Measurements from ENCODE around the gene ZNF362.
A peak's percentile ranks its signal among the peaks of the same experiment; 100 is the strongest.

ZNF362 gene, protein sequence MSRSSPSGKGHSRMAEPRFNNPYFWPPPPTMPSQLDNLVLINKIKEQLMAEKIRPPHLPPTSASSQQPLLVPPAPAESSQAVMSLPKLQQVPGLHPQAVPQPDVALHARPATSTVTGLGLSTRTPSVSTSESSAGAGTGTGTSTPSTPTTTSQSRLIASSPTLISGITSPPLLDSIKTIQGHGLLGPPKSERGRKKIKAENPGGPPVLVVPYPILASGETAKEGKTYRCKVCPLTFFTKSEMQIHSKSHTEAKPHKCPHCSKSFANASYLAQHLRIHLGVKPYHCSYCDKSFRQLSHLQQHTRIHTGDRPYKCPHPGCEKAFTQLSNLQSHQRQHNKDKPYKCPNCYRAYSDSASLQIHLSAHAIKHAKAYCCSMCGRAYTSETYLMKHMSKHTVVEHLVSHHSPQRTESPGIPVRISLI

DNA sequence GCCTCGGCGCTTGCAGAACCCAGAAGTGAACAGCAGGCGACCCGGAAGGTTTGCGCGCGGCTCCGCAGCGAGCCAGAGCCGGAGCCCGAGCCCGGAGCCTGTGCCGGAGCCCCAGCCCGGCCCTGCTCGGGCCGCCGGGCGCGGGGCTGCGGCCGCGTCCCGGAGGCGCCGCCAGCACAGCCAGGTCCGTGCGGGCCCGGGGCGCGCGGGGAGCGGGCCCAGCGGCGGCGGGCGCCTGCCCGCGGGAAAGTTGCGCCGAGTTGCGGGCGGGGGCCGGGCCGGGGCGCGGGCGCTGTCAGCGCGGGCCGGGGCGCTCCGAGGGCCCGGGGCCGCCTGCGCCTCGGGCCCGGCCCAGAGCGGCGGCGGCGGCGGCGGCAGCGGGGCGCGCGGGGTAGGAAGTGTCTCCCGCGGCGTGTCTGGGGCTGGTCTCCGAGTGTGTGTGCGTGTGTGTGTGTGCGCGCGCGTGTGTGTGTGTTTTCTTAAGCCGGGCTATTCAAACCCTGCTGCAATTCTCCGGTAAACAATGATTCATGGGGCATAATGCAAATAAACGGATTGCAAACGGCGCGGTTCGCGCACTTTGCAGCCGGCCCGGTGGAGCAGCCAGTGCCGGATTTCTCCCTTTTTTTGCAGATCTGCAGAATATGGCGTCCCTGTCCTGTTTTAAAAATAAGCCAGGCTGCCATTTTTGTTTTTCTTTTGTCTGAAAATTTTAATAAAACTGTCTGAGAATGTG is at the start of gene ZNF362:
Gene ZNF362 (plus strand): TSS at position 22 of the 736 bp plus-strand sequence. CDS start 14,083 bp downstream, outside the sequence.
- no peaks in the 10 kb centered on the region for H3K9me3 ChIP-seq (ENCODE audit: control insufficient read depth, insufficient read depth, low read length)
- H3K9ac ChIP-seq (ENCODE audit: low read depth, low read length): peak within 1 kb of the TSS; percentile 79
- peaks cover 6% of the 10 kb centered on the region for H3K4me1 ChIP-seq (ENCODE audit: control insufficient read depth, insufficient read depth, low read length)
- H3K4me3 ChIP-seq (ENCODE audit: low read depth, low read length): peak within 1 kb of the TSS; percentile 68
- H3K36me3 ChIP-seq (ENCODE audit: control insufficient read depth, insufficient read depth, low read length): no peaks in the 10 kb centered on the region
- H3K27me3 ChIP-seq (ENCODE audit: control insufficient read depth, insufficient read depth, low read length): peaks cover 15% of the 10 kb centered on the region

DNA sequence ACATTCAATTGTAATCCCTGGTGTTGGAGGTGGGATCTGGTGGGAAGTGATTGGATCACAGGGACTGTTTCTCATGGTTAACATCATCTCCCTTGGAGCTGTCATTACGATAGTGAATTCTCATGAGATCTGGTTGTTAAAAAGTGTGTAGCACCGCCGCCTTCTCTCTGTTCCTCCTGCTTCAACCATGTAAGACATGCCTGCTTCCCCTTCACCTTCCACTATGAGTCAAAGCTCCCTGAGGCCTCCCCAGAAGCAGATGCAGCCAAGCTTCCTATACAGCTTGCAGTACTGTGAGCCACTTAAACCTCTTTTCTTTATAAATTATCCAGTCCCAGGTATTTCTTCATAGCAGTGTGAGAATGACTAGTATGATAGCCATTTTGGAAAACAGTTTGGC is 44.3 kb upstream of the ZNF362 start:
- Histone ChIP-seq H3K36me3 (ENCODE audit: control insufficient read depth, insufficient read depth, low read length) (no peaks in the 10 kb centered on the region), H3K9me3 (ENCODE audit: control insufficient read depth, insufficient read depth, low read length) (no peaks in the 10 kb centered on the region), H3K4me3 (ENCODE audit: low read depth, low read length) (no peak overlapping the region), H3K4me1 (ENCODE audit: control insufficient read depth, insufficient read depth, low read length) (no peaks in the 10 kb centered on the region), H3K9ac (ENCODE audit: low read depth, low read length) (no peak overlapping the region), H3K27me3 (ENCODE audit: control insufficient read depth, insufficient read depth, low read length) (no peaks in the 10 kb centered on the region)

DNA sequence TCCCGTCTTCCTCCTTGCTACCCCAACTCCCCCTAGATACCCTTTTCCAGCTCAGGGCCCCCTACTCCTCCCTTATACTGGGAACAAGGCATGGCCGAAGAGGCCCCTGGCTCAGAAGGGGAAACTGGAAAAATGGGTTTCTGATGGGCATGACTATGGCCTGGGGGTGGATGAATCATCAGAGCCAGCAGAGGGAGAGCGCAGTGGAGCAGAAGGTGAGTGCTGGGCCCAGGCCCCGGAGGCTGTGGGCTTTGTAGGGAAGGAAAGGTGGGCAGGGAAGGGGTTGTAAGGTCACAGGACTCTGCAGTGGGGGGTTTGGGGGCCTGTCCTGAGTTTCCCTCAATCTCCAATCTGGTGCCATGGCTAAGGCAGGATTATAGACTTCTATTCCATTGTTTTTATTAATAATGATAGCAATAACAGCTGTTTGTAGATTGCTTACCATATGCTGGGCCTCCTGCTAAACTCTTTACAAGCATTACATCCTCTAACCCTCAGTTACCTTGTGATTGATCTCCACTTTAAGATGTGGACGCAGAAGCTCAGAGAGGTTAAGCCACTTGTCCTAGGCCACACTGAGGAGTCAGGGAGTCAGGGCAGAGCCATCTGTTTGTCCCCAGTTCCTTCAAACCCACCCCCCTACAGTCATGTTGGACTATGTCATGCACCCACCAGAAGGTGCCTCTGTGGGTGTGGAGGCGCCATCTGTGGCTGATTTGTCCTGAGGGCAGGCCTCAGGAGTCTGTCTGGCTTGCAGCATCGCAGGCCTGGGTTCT is 36.2 kb upstream of the ZNF362 start:
- Histone ChIP-seq H3K36me3 (ENCODE audit: control insufficient read depth, insufficient read depth, low read length) (no peaks in the 10 kb centered on the region), H3K4me1 (ENCODE audit: control insufficient read depth, insufficient read depth, low read length) (no peaks in the 10 kb centered on the region), H3K4me3 (ENCODE audit: low read depth, low read length) (no peak overlapping the region), H3K9me3 (ENCODE audit: control insufficient read depth, insufficient read depth, low read length) (peaks cover 4% of the 10 kb centered on the region), H3K27me3 (ENCODE audit: control insufficient read depth, insufficient read depth, low read length) (no peaks in the 10 kb centered on the region), H3K9ac (ENCODE audit: low read depth, low read length) (no peak overlapping the region)

DNA sequence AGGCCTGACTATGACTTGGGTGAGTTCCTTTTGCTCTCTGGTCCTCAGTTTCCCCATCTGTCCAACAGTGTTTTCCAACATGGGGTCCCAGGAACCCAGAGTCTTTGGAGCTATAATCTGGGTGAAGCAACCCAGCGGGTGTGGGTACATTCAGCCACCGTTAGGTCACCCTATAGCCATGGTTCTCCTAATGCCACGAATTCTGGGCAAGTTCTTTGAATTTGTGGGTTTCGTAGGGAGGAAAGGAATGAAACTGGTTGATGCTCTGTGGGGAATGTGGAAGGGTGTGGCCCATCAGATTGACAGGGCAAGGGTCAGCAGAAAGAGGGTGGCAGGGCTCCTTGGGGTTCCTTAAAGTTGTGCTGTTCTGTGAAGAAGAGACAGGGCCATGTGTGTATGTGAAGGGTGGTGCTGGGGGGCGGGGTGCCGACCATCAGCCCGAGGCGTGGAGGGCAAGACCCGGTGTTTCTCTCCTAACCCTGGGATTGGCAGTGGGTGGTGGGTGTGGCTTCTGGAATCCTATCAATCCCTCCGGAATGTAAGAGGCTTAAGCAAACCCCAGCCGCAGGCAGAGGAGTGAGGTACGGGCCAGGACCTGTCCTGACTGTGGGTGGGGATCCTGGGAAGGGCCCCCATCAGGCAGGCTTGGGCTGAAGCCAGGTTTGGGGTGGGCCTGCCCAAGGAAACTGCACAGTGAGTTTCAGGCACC is 35.5 kb upstream of the ZNF362 start:
- no peaks in the 10 kb centered on the region for H3K4me1 ChIP-seq (ENCODE audit: control insufficient read depth, insufficient read depth, low read length)
- no peaks in the 10 kb centered on the region for H3K36me3 ChIP-seq (ENCODE audit: control insufficient read depth, insufficient read depth, low read length)
- H3K9me3 ChIP-seq (ENCODE audit: control insufficient read depth, insufficient read depth, low read length): peaks cover 4% of the 10 kb centered on the region
- H3K4me3 ChIP-seq (ENCODE audit: low read depth, low read length): no peak overlapping the region
- no peaks in the 10 kb centered on the region for H3K27me3 ChIP-seq (ENCODE audit: control insufficient read depth, insufficient read depth, low read length)
- H3K9ac ChIP-seq (ENCODE audit: low read depth, low read length): no peak overlapping the region

DNA sequence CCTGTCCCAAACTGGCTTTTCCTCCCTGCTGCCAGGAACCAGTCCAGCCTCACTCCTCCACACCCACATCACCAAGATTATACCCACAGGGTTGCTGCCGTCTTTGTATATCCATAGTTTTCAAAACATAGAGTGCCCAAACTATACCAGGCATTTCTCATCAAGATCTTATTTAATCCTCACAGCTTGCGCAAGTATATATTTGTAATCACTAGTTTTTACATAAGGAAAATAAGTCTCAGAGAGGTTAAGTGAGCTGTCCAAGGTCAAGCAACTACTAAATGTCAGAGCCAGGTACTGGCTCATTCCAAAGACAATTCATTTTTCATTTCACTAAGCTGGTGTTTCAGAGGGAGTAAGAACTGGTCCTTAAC is 34.9 kb upstream of the ZNF362 start:
- Histone ChIP-seq H3K9me3 (ENCODE audit: control insufficient read depth, insufficient read depth, low read length) (peaks cover 4% of the 10 kb centered on the region), H3K4me1 (ENCODE audit: control insufficient read depth, insufficient read depth, low read length) (no peaks in the 10 kb centered on the region), H3K36me3 (ENCODE audit: control insufficient read depth, insufficient read depth, low read length) (no peaks in the 10 kb centered on the region), H3K27me3 (ENCODE audit: control insufficient read depth, insufficient read depth, low read length) (no peaks in the 10 kb centered on the region), H3K9ac (ENCODE audit: low read depth, low read length) (no peak overlapping the region), H3K4me3 (ENCODE audit: low read depth, low read length) (no peak overlapping the region)

DNA sequence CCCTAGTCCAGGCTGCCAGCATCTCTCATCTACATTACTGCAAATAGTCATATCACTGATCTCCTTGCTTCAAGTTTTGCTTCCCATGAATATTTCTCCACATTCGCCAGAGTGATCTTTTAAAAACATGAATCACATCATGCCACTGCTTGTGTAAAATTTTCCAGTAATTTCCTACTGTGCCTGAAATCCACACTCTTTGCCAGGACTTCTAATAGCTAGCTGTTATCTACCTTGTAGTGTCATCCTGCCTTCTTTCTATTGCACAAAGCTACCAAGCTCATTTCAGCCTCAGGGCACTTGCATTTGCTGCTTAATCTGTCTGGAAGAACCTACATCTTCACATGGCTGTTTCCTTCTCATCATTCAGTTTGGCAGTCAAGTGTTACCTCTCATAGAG is 33.9 kb upstream of the ZNF362 start:
- H3K9me3 ChIP-seq (ENCODE audit: control insufficient read depth, insufficient read depth, low read length): peaks cover 4% of the 10 kb centered on the region
- H3K4me1 ChIP-seq (ENCODE audit: control insufficient read depth, insufficient read depth, low read length): no peaks in the 10 kb centered on the region
- H3K9ac ChIP-seq (ENCODE audit: low read depth, low read length): no peak overlapping the region
- H3K27me3 ChIP-seq (ENCODE audit: control insufficient read depth, insufficient read depth, low read length): no peaks in the 10 kb centered on the region
- H3K4me3 ChIP-seq (ENCODE audit: low read depth, low read length): no peak overlapping the region
- H3K36me3 ChIP-seq (ENCODE audit: control insufficient read depth, insufficient read depth, low read length): no peaks in the 10 kb centered on the region

DNA sequence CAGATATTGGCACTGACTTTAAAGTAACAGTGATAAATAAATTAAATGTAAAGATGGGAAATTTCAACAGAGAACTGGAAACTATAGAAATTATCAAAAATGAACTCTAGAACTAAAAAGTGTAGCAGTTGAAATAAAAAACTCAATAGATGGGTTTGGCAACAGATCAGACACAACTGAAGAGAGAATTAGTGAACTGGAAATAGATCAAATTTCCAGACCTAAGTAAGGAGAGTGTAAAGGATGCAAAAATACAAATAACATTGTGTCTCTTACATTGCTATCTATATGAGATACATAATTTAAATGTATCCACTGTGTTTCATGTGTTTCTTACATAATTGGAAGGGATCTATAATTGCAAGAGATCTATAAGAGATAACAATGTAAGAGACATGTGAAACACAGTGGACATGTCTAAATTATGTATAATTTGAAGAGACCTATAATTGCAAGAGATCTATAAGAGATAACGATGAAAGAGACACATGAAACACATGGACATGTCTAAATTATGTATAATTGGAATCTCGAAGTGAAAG is 32.1 kb upstream of the ZNF362 start:
- Histone ChIP-seq H3K9me3 (ENCODE audit: control insufficient read depth, insufficient read depth, low read length) (peaks cover 4% of the 10 kb centered on the region), H3K9ac (ENCODE audit: low read depth, low read length) (no peak overlapping the region), H3K4me1 (ENCODE audit: control insufficient read depth, insufficient read depth, low read length) (no peaks in the 10 kb centered on the region), H3K27me3 (ENCODE audit: control insufficient read depth, insufficient read depth, low read length) (no peaks in the 10 kb centered on the region), H3K36me3 (ENCODE audit: control insufficient read depth, insufficient read depth, low read length) (no peaks in the 10 kb centered on the region), H3K4me3 (ENCODE audit: low read depth, low read length) (no peak overlapping the region)

DNA sequence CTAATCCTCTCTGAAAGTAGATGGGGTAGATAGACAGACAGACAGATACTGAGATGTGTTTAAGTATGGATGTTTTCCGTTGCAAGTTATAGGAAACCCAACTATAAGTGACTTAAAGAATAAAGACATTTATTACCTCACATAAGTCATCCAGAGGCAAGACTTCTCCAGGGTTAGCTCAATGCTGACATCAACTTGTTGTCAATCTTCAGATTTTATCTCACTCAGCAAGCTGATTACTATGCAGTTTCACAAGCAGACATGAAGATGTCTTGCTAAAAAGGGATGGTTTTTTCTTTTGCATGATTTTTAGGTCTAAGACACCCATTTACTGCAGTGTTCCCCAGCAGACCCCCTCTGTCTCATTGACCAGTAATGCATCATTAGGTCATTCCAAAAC is 30.7 kb upstream of the ZNF362 start:
- Histone ChIP-seq H3K9ac (ENCODE audit: low read depth, low read length) (no peak overlapping the region), H3K27me3 (ENCODE audit: control insufficient read depth, insufficient read depth, low read length) (no peaks in the 10 kb centered on the region), H3K4me3 (ENCODE audit: low read depth, low read length) (no peak overlapping the region), H3K9me3 (ENCODE audit: control insufficient read depth, insufficient read depth, low read length) (peaks cover 4% of the 10 kb centered on the region), H3K36me3 (ENCODE audit: control insufficient read depth, insufficient read depth, low read length) (no peaks in the 10 kb centered on the region), H3K4me1 (ENCODE audit: control insufficient read depth, insufficient read depth, low read length) (no peaks in the 10 kb centered on the region)

DNA sequence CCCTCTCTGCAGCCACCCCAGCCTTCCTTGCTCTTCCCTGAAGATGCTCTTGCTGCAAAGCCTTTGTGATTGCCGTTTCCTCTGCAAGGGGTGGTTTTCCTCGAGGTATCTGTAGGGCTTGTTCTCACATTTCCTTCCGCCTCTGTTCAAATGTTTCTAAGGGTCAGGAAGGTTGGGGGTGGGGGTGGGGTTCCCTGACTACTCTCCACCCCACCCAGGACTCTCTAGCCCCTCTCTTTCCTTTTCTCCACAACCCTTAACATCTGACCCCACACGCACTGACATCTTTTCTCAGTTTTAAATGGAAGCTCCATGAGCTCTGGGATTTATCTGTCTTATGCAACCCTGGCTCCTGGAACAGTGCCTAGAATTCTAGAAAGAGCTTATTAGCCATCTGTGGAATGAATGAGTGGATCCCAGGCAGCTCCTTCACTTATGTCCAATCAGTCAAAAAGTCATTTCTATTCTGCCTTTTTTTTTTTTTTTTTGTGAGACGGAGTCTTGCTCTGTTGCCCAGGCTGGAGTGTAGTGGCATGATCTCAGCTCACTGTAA is 27.3 kb upstream of the ZNF362 start:
- no peak overlapping the region for H3K9ac ChIP-seq (ENCODE audit: low read depth, low read length)
- no peaks in the 10 kb centered on the region for H3K27me3 ChIP-seq (ENCODE audit: control insufficient read depth, insufficient read depth, low read length)
- no peaks in the 10 kb centered on the region for H3K4me1 ChIP-seq (ENCODE audit: control insufficient read depth, insufficient read depth, low read length)
- H3K36me3 ChIP-seq (ENCODE audit: control insufficient read depth, insufficient read depth, low read length): no peaks in the 10 kb centered on the region
- peaks cover 4% of the 10 kb centered on the region for H3K9me3 ChIP-seq (ENCODE audit: control insufficient read depth, insufficient read depth, low read length)
- no peak overlapping the region for H3K4me3 ChIP-seq (ENCODE audit: low read depth, low read length)

DNA sequence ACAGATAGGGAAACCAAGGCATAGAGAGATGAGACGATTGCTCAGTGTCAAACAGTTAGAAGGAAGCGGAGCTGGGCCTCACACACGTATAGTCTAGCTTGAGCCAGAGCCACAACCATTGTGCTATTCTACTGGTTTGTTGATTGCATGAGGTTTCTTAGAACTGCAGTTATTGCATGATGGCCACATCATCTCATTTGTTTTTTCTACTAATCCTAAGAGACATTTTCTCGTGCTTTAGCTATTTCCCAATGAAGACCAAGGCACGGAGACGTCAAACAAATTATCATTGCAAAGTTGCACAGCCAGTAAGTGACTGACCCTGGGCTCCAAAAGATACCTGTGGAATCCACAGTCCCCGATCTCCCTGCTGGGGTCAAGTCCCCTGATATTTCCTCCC is 25.1 kb upstream of the ZNF362 start:
- Histone ChIP-seq H3K27me3 (ENCODE audit: control insufficient read depth, insufficient read depth, low read length) (no peaks in the 10 kb centered on the region), H3K9ac (ENCODE audit: low read depth, low read length) (no peak overlapping the region), H3K9me3 (ENCODE audit: control insufficient read depth, insufficient read depth, low read length) (no peaks in the 10 kb centered on the region), H3K36me3 (ENCODE audit: control insufficient read depth, insufficient read depth, low read length) (no peaks in the 10 kb centered on the region), H3K4me1 (ENCODE audit: control insufficient read depth, insufficient read depth, low read length) (no peaks in the 10 kb centered on the region), H3K4me3 (ENCODE audit: low read depth, low read length) (no peak overlapping the region)

DNA sequence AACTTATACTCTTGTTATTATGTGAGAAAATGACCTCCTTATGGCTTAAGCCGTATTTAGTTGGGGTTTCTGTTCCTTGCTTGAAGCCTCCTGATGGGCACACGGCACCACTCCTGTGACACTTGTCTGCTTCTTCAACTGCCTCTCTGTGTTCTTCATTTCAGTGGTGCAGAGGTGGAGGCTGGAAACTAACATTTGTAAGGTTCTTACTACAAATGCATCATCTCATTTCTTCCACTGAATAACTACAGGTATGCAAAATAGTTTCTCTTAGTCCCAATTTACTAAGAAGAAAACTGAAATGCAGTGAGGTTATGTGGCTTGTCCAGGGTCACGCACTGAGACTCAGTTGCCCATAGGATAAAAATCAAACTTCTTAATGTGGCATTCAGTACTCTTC is 23.6 kb upstream of the ZNF362 start:
- Histone ChIP-seq H3K27me3 (ENCODE audit: control insufficient read depth, insufficient read depth, low read length) (no peaks in the 10 kb centered on the region), H3K4me1 (ENCODE audit: control insufficient read depth, insufficient read depth, low read length) (no peaks in the 10 kb centered on the region), H3K9ac (ENCODE audit: low read depth, low read length) (no peak overlapping the region), H3K4me3 (ENCODE audit: low read depth, low read length) (no peak overlapping the region), H3K9me3 (ENCODE audit: control insufficient read depth, insufficient read depth, low read length) (no peaks in the 10 kb centered on the region), H3K36me3 (ENCODE audit: control insufficient read depth, insufficient read depth, low read length) (no peaks in the 10 kb centered on the region)
